ENCODE results near the gene RNF167. TPM values are rescaled to one million over a fixed set of nuclear protein-coding genes. Genes with fewer than 3 reads are reported as not detected.
"Not testable (repeated sequence)": the region's sequence is repeated elsewhere in the genome, so short reads cannot be mapped to it uniquely, and the experiment has no call there.

RNF167 gene
- total and polyA plus RNA-seq, 12 donors = 65.0 to 202 (median 85.5) TPM

DNA sequence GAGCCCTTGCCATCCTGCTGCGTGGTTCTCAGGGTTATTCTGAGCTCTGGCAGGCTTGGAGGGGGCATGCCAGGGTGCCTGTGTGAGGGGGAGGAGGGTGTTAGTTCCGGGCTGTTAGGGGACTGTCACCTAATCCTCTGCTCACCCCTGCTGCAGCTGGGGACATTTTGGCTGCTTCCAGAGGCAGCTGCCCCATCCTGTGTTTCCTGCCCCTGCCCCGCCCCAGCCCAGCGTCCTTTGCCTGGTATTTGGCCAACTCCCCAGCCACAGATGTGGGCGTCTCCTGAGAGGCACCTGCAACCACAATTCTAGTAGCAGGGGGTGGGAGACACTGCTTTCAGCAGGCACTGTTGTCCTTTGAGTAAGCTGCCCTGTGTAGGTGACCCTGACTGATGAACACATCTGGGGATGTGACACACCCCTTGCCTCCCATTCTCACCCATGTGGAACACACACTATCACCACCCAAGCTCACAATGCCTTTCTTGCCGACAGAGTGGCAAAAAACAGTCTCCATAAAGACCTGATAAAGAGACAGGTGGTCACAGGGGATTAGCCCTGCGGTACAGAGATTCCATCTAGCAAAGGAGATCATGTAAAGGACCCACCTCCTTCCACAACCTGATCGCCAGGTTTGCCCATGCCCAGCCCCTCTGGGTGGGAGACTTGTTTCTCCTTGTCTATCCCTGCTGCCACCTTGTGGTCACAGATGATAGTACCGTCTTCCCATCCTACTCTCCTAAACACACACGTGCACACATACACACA lies 36.8 kb upstream of the RNF167 start, which contains the start of gene CHRNE:
TSS of gene CHRNE (minus strand) at position 48 of the 768 bp plus-strand sequence. CDS start at position 13, 35 bp downstream.
- no peaks in the 10 kb centered on the region for H3K9me3 ChIP-seq
- TF ChIP-seq, protein P1, sequence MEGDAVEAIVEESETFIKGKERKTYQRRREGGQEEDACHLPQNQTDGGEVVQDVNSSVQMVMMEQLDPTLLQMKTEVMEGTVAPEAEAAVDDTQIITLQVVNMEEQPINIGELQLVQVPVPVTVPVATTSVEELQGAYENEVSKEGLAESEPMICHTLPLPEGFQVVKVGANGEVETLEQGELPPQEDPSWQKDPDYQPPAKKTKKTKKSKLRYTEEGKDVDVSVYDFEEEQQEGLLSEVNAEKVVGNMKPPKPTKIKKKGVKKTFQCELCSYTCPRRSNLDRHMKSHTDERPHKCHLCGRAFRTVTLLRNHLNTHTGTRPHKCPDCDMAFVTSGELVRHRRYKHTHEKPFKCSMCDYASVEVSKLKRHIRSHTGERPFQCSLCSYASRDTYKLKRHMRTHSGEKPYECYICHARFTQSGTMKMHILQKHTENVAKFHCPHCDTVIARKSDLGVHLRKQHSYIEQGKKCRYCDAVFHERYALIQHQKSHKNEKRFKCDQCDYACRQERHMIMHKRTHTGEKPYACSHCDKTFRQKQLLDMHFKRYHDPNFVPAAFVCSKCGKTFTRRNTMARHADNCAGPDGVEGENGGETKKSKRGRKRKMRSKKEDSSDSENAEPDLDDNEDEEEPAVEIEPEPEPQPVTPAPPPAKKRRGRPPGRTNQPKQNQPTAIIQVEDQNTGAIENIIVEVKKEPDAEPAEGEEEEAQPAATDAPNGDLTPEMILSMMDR (IDR thresholded peaks at IDR 0.05) = peak; percentile 50 to 88 (median 77)
- intact Hi-C loops (cut with DNase I) = loop anchor here in 3 of 10 donors (2.0 to 5.0 kb wide), 3 partner anchors 116 to 191 kb away; partner anchors contain the start of genes ARRB2 (in 1 of the 3), GLTPD2 (in 1 of the 3) and VMO1 (in 1 of the 3)
- peak within 1 kb of the TSS in 9 of 10 donors; percentile 25 to 71 (median 59) for H3K27ac ChIP-seq
- ATAC-seq (peak in 3 of 8 donors; percentile 29 to 40 (median 37)), DNase-seq (peak in 1 of 2 donors; percentile 81)
- H3K27me3 ChIP-seq = peaks cover 0 to 36% (median 21%) of the 10 kb centered on the region in 7 donors
- peak within 1 kb of the TSS in 4 of 10 donors; percentile 13 to 53 (median 20) for H3K4me3 ChIP-seq
- 21 to 24% methylated on average over 10 of the region's 10 CpGs for WGBS, 2 donors
- no peaks in the 10 kb centered on the region for H3K36me3 ChIP-seq
- peaks cover 0 to 49% (median 34%) of the 10 kb centered on the region in 9 donors for H3K4me1 ChIP-seq

DNA sequence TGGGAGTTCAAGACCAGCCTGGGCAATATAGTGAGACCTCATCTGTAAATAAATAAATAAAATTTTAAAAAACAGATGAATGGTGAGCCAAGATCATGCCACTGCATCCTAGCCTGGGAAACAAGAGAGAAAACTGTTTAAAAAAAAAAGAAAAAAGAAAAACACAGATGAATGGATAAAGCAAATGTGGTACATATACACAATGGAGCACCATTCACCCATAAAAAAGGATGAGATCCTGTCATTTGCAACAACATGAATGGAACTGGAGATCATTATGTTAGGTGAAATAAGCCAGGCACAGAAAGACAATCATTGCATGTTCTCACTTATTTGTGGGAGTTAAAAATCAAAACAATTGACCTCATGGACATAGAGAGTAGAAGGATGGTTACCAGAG lies 33.4 kb upstream of the RNF167 start:
- ATAC-seq, H3K4me3 ChIP-seq: not testable (repeated sequence)

DNA sequence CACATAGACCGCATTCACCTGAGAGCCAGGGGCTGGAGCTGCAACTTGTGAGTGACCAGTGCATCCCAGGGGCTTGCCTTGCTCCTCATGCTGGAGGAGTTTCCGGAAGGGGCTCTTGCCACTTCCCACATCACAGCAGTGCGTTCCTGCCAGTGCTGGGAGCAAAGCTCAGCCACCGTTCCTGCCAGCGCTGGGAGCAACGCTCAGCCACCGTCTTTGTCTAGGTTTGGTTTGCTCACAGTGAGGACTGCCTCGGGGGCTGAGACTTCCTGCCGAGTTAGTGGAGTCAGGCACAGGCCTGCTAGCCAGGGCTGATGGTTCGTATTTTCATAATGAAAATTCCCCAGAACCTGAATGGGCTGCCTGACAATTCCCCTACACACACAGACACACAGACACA lies 31.8 kb upstream of the RNF167 start:
- peak in 6 of 8 donors; percentile 18 to 55 (median 38) for ATAC-seq
- TF ChIP-seq, protein P1 (IDR thresholded peaks at IDR 0.05) = no peak
- Histone ChIP-seq H3K36me3 (no peaks in the 10 kb centered on the region), H3K9me3 (no peaks in the 10 kb centered on the region), H3K4me3 (no peak overlapping the region), H3K4me1 (peaks cover 0 to 24% (median 12%) of the 10 kb centered on the region in 9 donors), H3K27ac (peak overlapping the region in 9 of 10 donors; percentile 28 to 73 (median 56)), H3K27me3 (no peaks in the 10 kb centered on the region)
- DNase-seq = no peak
- intact Hi-C loops (cut with DNase I) = loop anchor here in 8 of 10 donors (2.0 to 5.0 kb wide), 6 partner anchors 39 to 154 kb away; partner anchors contain the start of genes CAMTA2 (in 4 of the 8), SPAG7 (in 2 of the 8) and PFN1 (in 1 of the 8)
- 51 to 52% methylated on average over 10 of the region's 10 CpGs for WGBS, 2 donors

More for the DNA sequence above, 33.4 kb upstream of the RNF167 start:
- not testable (repeated sequence) for DNase-seq, H3K27me3 ChIP-seq, H3K36me3 ChIP-seq, H3K9me3 ChIP-seq, H3K27ac ChIP-seq
- H3K4me1 ChIP-seq = peaks cover 0 to 35% (median 22%) of the 10 kb centered on the region in 9 donors
- intact Hi-C loops (cut with DNase I) = loop anchor here in 7 of 10 donors (5.0 kb wide), 4 partner anchors 41 to 156 kb away; partner anchors contain the start of genes CAMTA2 (in 3 of the 7), SPAG7 (in 2 of the 7) and PFN1 (in 1 of the 7)

DNA sequence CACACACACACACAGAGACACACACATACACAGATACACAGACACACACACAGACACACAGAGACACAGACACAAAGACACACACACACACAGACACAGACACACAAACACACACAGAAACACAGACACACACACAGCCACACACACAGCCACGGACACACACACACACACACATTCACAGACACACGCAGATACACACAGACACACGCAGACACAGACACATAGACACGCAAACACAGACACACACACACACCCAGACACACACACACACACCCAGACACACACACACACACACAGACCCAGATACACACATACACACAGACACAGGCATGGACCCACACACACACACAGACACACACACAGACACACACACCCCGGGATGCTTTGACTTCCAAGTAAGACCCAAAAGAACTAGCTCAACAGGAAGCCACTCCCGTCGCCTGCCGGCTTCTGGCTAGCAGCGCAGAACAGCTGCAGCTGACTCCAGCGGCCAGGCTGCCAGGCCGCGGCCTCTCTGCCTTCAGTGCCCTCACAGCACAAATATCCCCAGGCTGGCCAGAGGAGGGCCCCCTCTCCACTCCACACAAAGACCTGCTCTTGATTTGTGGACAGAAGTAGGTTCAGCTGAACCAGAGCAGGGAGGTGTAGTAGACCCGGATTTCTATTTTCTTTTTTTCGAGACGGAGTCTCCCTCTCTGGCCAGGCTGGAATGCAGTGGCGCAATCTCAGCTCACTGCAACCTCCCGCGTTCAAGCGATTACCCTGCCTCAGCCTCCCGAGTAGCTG lies 31.2 kb upstream of the RNF167 start:
- no peaks in the 10 kb centered on the region for H3K36me3 ChIP-seq
- TF ChIP-seq, protein P1 (IDR thresholded peaks at IDR 0.05) = peak; percentile 76 to 95 (median 89)
- peak; percentile 95 to 98 (median 98) for ATAC-seq
- peak overlapping the region in 9 of 10 donors; percentile 16 to 73 (median 63) for H3K27ac ChIP-seq
- H3K27me3 ChIP-seq = no peaks in the 10 kb centered on the region
- intact Hi-C loops (cut with DNase I) = loop anchor here in 8 of 10 donors (1.0 to 5.0 kb wide), 9 partner anchors 38 to 154 kb away; partner anchors contain the start of genes CAMTA2 (in 5 of the 8), SPAG7 (in 3 of the 8) and PFN1 (in 1 of the 8)
- 19 to 22% methylated on average over 20 of the region's 20 CpGs for WGBS, 2 donors
- peaks cover 0 to 19% (median 9%) of the 10 kb centered on the region in 9 donors for H3K4me1 ChIP-seq
- peak; percentile 90 for DNase-seq
- H3K4me3 ChIP-seq = peak overlapping the region in 2 of 10 donors; percentile 0 to 4
- no peaks in the 10 kb centered on the region for H3K9me3 ChIP-seq

All from heart right ventricle (tissue), 16 donors.